Measurements from ENCODE around the gene ZNF524. TPM values are rescaled to one million over a fixed set of nuclear protein-coding genes. Genes with fewer than 3 reads are reported as not detected.

Gene ZNF524
- total RNA-seq, 2 donors from 2014 or later = 30.4 to 33.9 TPM

DNA sequence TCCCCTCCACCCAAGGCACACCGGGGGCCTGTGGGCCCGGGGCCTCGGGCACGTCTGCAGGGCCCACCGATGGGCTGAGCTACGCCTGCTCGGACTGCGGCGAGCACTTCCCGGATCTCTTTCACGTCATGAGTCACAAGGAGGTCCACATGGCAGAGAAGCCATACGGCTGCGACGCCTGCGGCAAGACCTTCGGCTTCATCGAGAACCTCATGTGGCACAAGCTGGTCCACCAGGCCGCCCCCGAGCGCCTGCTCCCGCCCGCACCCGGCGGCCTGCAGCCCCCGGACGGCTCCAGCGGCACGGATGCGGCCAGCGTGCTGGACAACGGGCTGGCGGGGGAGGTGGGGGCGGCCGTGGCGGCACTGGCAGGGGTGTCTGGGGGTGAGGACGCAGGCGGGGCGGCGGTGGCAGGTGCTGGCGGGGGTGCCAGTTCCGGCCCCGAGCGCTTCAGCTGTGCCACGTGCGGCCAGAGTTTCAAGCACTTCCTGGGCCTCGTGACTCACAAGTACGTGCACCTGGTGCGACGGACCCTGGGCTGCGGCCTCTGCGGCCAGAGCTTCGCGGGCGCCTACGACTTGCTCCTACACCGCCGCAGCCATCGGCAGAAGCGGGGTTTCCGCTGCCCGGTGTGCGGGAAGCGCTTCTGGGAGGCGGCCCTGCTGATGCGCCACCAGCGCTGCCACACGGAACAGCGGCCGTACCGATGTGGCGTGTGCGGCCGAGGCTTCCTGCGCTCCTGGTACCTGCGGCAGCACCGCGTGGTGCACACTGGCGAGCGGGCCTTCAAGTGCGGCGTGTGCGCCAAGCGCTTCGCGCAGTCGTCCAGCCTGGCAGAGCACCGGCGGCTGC is 15.7 kb downstream of the ZNF524 start:
- no peaks in the 10 kb centered on the region for H3K36me3 ChIP-seq
- no peak overlapping the region for H3K27ac ChIP-seq
- no peaks in the 10 kb centered on the region for H3K27me3 ChIP-seq
- TF ChIP-seq, protein P1, sequence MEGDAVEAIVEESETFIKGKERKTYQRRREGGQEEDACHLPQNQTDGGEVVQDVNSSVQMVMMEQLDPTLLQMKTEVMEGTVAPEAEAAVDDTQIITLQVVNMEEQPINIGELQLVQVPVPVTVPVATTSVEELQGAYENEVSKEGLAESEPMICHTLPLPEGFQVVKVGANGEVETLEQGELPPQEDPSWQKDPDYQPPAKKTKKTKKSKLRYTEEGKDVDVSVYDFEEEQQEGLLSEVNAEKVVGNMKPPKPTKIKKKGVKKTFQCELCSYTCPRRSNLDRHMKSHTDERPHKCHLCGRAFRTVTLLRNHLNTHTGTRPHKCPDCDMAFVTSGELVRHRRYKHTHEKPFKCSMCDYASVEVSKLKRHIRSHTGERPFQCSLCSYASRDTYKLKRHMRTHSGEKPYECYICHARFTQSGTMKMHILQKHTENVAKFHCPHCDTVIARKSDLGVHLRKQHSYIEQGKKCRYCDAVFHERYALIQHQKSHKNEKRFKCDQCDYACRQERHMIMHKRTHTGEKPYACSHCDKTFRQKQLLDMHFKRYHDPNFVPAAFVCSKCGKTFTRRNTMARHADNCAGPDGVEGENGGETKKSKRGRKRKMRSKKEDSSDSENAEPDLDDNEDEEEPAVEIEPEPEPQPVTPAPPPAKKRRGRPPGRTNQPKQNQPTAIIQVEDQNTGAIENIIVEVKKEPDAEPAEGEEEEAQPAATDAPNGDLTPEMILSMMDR (IDR thresholded peaks at IDR 0.05) = no peak
- no peak overlapping the region for H3K9ac ChIP-seq (ENCODE audit: low read depth in 2 of 2, low read length in 2 of 2)
- intact Hi-C loops (cut with DNase I) = no loop called here
- H3K9me3 ChIP-seq = no peaks in the 10 kb centered on the region
- no peak for DNase-seq
- no peak overlapping the region for H3K4me3 ChIP-seq
- H3K4me1 ChIP-seq = no peaks in the 10 kb centered on the region

DNA sequence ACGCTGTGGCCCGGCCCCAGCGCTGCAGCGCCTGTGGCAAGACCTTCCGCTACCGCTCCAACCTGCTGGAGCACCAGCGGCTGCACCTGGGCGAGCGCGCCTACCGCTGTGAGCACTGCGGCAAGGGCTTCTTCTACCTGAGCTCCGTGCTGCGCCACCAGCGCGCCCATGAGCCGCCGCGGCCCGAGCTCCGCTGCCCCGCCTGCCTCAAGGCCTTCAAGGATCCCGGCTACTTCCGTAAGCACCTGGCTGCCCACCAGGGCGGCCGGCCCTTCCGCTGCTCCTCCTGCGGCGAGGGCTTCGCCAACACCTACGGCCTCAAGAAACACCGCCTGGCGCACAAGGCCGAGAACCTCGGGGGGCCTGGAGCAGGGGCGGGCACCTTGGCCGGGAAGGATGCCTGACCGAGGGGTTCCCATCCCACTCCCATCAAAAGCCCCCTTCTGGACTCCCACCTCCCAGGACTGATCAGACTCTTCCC is 16.3 kb downstream of the ZNF524 start:
- no peaks in the 10 kb centered on the region for H3K4me1 ChIP-seq
- intact Hi-C loops (cut with DNase I) = no loop called here
- no peaks in the 10 kb centered on the region for H3K36me3 ChIP-seq
- no peaks in the 10 kb centered on the region for H3K9me3 ChIP-seq
- DNase-seq = no peak
- TF ChIP-seq, protein P1 (IDR thresholded peaks at IDR 0.05) = no peak
- no peak overlapping the region for H3K9ac ChIP-seq (ENCODE audit: low read depth in 2 of 2, low read length in 2 of 2)
- no peak overlapping the region for H3K27ac ChIP-seq
- H3K4me3 ChIP-seq = no peak overlapping the region
- H3K27me3 ChIP-seq = no peaks in the 10 kb centered on the region

DNA sequence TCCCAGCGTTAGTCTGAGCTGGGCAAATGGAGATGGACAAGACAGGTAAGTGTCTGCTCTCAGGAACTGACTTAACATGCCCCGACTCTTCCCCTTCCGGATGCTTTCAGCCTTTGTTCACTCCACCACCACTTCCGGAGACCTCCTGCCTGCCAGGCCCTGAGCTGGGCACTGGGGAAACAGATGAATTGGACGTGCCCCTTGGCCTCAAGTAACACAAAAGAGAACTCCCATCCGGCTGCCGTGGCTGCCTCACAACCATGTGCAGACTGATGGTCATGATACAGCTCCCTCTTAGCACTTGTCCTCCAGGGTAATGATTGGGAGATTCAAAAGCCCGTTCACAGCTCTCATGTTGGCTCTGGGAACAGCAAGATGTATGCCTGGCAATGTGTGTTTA is 17.3 kb downstream of the ZNF524 start:
- no peak overlapping the region for H3K27ac ChIP-seq
- no peaks in the 10 kb centered on the region for H3K9me3 ChIP-seq
- H3K36me3 ChIP-seq = no peaks in the 10 kb centered on the region
- intact Hi-C loops (cut with DNase I) = no loop called here
- TF ChIP-seq, protein P1 (IDR thresholded peaks at IDR 0.05) = no peak
- H3K9ac ChIP-seq (ENCODE audit: low read depth in 2 of 2, low read length in 2 of 2) = no peak overlapping the region
- DNase-seq = no peak
- no peaks in the 10 kb centered on the region for H3K4me1 ChIP-seq
- H3K27me3 ChIP-seq = no peaks in the 10 kb centered on the region
- H3K4me3 ChIP-seq = no peak overlapping the region

DNA sequence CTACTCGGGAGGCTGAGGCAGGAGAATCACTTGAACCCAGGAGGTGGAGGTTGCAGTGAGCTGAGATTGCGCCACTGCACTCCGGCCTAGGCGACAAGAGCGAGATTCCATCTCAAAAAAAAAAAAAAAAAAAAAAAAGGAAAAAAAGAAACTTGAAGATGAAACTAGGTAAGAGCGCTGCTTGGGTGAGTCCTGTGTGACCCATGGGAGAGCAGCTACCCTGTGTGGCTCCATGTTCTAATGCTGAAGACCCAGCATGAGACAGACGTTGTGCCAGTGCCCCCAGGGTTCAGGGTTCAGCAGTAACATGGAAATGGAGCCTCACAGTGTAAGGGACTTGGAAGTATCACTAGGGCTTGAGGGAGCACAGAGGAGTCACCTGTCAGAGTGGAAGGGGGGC is 18.3 kb downstream of the ZNF524 start:
- TF ChIP-seq, protein P1 (IDR thresholded peaks at IDR 0.05) = no peak
- intact Hi-C loops (cut with DNase I) = no loop called here
- Histone ChIP-seq H3K4me1 (no peaks in the 10 kb centered on the region), H3K36me3 (no peaks in the 10 kb centered on the region), H3K27ac (no peak overlapping the region), H3K4me3 (no peak overlapping the region), H3K9me3 (no peaks in the 10 kb centered on the region), H3K9ac (ENCODE audit: low read depth in 2 of 2, low read length in 2 of 2) (no peak overlapping the region), H3K27me3 (no peaks in the 10 kb centered on the region)
- no peak for DNase-seq

DNA sequence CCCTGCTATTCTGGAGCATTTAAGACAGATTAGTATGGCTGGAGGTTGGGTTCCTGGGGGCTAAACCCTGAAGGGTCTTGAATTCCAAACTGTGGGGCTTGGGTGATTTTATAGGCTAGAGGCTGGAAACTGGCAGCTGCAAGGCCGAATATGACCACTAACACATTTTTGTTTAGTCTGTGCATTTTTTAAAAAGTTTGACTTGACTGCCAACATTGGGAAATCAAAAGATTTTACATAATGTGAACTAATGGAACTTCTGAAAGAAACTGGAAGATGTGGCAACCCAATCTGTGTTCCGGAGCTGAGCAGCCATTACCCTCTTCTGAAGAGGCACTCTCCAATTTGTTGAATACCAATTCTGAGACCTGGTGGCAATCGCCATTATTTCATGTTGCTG is 19.2 kb downstream of the ZNF524 start:
- TF ChIP-seq, protein P1 (IDR thresholded peaks at IDR 0.05) = no peak
- no peak for DNase-seq
- Histone ChIP-seq H3K36me3 (no peaks in the 10 kb centered on the region), H3K4me3 (no peak overlapping the region), H3K27me3 (no peaks in the 10 kb centered on the region), H3K27ac (no peak overlapping the region), H3K4me1 (no peaks in the 10 kb centered on the region), H3K9ac (ENCODE audit: low read depth in 2 of 2, low read length in 2 of 2) (no peak overlapping the region), H3K9me3 (no peaks in the 10 kb centered on the region)
- intact Hi-C loops (cut with DNase I) = no loop called here

Data from colonic mucosa (tissue), 4 donors.